ENCODE data around the gene DSCAM.

DNA sequence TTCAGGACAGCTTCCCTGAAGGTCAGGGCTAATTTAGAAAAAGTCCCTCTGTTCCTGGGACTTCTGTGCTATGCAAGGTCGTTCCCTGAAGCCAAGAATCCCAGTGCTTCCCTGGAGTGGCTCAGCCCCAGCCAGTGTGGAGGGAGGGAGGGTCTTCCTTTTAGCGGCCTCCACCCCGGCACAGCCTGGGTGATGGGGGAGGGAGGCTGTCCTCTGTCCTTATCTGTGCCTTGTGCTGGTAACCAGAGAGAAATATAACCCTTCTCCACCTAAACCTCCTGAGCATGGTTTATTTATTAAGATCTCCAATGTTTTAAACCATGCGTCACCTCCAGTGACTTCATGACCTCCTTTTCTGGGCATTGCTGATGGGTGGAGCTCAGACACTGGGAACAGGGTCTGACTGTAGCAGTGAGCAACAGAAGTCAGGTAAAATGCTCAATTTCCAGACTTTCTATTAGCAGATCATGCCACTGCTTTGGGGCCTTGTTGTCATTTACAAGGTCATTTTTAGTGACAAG lies 157.1 kb downstream of the DSCAM start:
- no peak for TF ChIP-seq CTCF (IDR thresholded peaks at IDR 0.05)
- TF ChIP-seq POLR2A (IDR thresholded peaks at IDR 0.05): no peak

Measured in Peyer's patch (tissue), 4 donors.